Measurements from ENCODE around the gene HLA-DQB1. TPM values are rescaled to one million over a fixed set of nuclear protein-coding genes. Genes with fewer than 3 reads are reported as not detected.
A peak's percentile ranks its signal among the peaks of the same experiment; 100 is the strongest.
"Not testable (repeated sequence)": the region's sequence is repeated elsewhere in the genome, so short reads cannot be mapped to it uniquely, and the experiment has no call there.

HLA-DQB1 gene
- total RNA-seq, 1 donor: under 0.01 TPM

GRCh38 chr6:32637219-32637880 is 29.1 kb downstream of the HLA-DQB1 start, which contains the start of gene HLA-DQA1:
HLA-DQA1 (plus strand) TSS chr6:32637406; CDS start chr6:32637459, 53 bp downstream.
- Histone ChIP-seq H3K27ac (ENCODE audit: low read depth, low read length) (no peak within 1 kb of the TSS), H3K4me3 (ENCODE audit: insufficient read depth, low read length) (no peak within 1 kb of the TSS), H3K27me3 (ENCODE audit: insufficient read depth, low read length) (no peaks in the 10 kb centered on the region), H3K4me1 (ENCODE audit: insufficient read depth, low read length) (no peaks in the 10 kb centered on the region), H3K79me2 (ENCODE audit: insufficient read depth, low read length) (no peaks in the 10 kb centered on the region), H3K4me2 (ENCODE audit: insufficient read depth, low read length) (no peak within 1 kb of the TSS), H3K9me3 (ENCODE audit: low read depth, low read length) (no peaks in the 10 kb centered on the region), H4K20me1 (ENCODE audit: insufficient read depth, low read length) (no peaks in the 10 kb centered on the region), H3K36me3 (ENCODE audit: insufficient read depth, low read length) (no peaks in the 10 kb centered on the region), H2AFZ (ENCODE audit: low read length) (no peak within 1 kb of the TSS)
- no peak for TF ChIP-seq CTCF (IDR thresholded peaks at IDR 0.05; ENCODE audit: extremely low read depth, low read depth, low read length)
- no peak for DNase-seq (ENCODE audit: insufficient read length, low spot score, missing footprints)

- no peak for TF ChIP-seq CTCF (IDR thresholded peaks at IDR 0.05; ENCODE audit: extremely low read depth, low read depth, low read length)
- Histone ChIP-seq H3K36me3 (ENCODE audit: insufficient read depth, low read length) (no peaks in the 10 kb centered on the region), H2AFZ (ENCODE audit: low read length) (no peak overlapping the region), H3K27ac (ENCODE audit: low read depth, low read length) (no peak overlapping the region), H3K79me2 (ENCODE audit: insufficient read depth, low read length) (no peaks in the 10 kb centered on the region), H3K9me3 (ENCODE audit: low read depth, low read length) (no peaks in the 10 kb centered on the region), H3K4me2 (ENCODE audit: insufficient read depth, low read length) (no peak overlapping the region), H4K20me1 (ENCODE audit: insufficient read depth, low read length) (no peaks in the 10 kb centered on the region), H3K4me3 (ENCODE audit: insufficient read depth, low read length) (no peak overlapping the region), H3K4me1 (ENCODE audit: insufficient read depth, low read length) (no peaks in the 10 kb centered on the region), H3K27me3 (ENCODE audit: insufficient read depth, low read length) (no peaks in the 10 kb centered on the region)
- no peak for DNase-seq (ENCODE audit: insufficient read length, low spot score, missing footprints)
Measured at GRCh38 chr6:32635526-32636123, 30.8 kb downstream of the HLA-DQB1 start.

GRCh38 chr6:32629793-32630192 is 36.7 kb downstream of the HLA-DQB1 start:
- H3K36me3 ChIP-seq (ENCODE audit: insufficient read depth, low read length); H3K4me2 ChIP-seq (ENCODE audit: insufficient read depth, low read length); H3K27me3 ChIP-seq (ENCODE audit: insufficient read depth, low read length); H2AFZ ChIP-seq (ENCODE audit: low read length); H3K9me3 ChIP-seq (ENCODE audit: low read depth, low read length); H3K27ac ChIP-seq (ENCODE audit: low read depth, low read length); H3K79me2 ChIP-seq (ENCODE audit: insufficient read depth, low read length); DNase-seq (ENCODE audit: insufficient read length, low spot score, missing footprints); H4K20me1 ChIP-seq (ENCODE audit: insufficient read depth, low read length); H3K4me3 ChIP-seq (ENCODE audit: insufficient read depth, low read length); H3K4me1 ChIP-seq (ENCODE audit: insufficient read depth, low read length): not testable (repeated sequence)

GRCh38 chr6:32627831-32628230 is 38.6 kb downstream of the HLA-DQB1 start:
- DNase-seq (ENCODE audit: insufficient read length, low spot score, missing footprints): no peak
- H3K9me3 ChIP-seq (ENCODE audit: low read depth, low read length): no peaks in the 10 kb centered on the region
- H4K20me1 ChIP-seq (ENCODE audit: insufficient read depth, low read length): no peaks in the 10 kb centered on the region
- no peaks in the 10 kb centered on the region for H3K27me3 ChIP-seq (ENCODE audit: insufficient read depth, low read length)
- TF ChIP-seq CTCF (IDR thresholded peaks at IDR 0.05; ENCODE audit: extremely low read depth, low read depth, low read length): no peak
- no peak overlapping the region for H3K27ac ChIP-seq (ENCODE audit: low read depth, low read length)
- no peaks in the 10 kb centered on the region for H3K4me1 ChIP-seq (ENCODE audit: insufficient read depth, low read length)
- no peaks in the 10 kb centered on the region for H3K79me2 ChIP-seq (ENCODE audit: insufficient read depth, low read length)
- no peaks in the 10 kb centered on the region for H3K36me3 ChIP-seq (ENCODE audit: insufficient read depth, low read length)
- no peak overlapping the region for H2AFZ ChIP-seq (ENCODE audit: low read length)
- no peak overlapping the region for H3K4me3 ChIP-seq (ENCODE audit: insufficient read depth, low read length)
- H3K4me2 ChIP-seq (ENCODE audit: insufficient read depth, low read length): peak overlapping the region; percentile 36
